NCI-H2029 treated with DMSO at 0.1 percent for 48 hours (cell line): ENCODE data around the gene DYNLT2.
"Not testable (repeated sequence)": the region's sequence is repeated elsewhere in the genome, so short reads cannot be mapped to it uniquely, and the experiment has no call there.

Experiments
- DNase-seq: peaks from one replicate; lab custom pipeline; 2025; lab: John Stamatoyannopoulos, UW

The DYNLT2 gene

DNA sequence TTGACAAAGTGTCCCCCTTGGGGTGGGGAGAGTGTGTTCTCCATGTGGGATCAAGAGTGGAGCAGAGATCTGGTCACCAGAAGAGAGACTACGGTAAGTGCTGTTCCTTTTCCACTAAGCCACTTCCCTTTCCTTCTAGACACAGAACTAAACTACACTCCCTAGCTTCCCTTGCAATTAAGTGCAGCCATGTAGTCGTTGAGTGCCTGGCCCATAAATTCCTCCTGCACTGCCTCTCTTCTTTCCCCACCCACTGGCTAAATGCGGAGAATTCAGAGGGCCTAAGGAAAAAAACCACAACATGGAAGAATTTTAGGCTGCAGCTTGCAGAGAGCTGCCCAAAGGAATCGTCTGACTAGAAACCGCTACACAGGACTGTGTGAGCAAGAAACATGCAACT, 51.1 kb downstream of the DYNLT2 start:
- no peak for DNase-seq

DNA sequence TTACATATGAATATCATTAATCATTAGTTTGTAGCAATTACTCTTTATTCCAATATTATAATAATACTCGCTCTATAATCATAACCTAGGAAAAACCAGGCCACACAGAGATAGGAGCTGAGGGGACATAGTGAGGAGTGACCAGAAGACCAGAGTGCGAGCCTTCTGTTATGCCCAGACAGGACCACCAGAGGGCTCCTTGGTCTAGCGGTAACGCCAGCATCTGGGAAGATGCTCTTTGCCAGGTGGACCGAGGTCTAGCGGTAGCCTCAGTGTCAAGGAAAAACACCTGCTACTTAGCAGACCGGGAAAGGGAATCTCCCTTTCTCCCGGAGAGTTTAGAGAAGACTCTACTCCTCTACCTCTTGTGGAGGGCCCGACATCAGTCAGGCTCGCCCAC, 54.3 kb downstream of the DYNLT2 start:
- DNase-seq: not testable (repeated sequence)

DNA sequence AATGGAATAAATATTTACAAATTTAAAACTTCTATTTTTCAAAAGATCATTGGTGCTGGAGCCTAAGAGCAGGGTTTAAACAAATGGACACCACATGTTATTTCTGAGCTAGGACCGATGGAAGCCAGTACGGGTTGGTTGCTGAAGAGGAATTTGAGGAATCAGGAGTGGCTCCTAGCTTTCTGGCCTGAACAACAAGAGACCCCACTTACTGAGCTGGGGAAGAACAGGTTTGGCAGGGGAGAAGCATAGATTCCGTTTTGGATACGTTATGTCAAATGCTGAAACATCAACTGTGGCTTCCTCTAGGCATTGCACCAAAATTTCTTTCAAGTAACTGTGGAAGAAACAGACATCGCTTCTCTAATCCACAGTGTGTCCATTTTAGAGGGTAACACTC, 56.2 kb downstream of the DYNLT2 start:
- no peak for DNase-seq

DNA sequence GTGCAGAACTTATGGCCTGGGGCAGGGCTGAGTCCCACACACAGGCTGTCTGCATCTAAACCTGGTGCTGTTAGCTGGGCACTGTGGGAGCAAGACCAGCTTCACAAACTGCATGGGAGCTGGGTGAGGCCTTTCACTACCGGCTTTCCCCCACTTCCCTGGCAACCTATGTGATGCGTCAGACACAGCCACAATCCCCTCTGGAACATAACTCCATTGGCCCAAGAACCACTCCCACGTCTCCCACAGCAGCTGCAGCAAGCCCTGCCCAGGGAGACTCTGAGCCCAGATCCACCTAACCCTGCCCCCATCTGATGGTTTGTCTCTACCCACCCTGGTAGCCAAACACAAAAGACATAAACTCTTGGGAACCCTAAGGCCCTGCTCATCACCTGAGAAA, 58.9 kb downstream of the DYNLT2 start:
- no peak for DNase-seq

DNA sequence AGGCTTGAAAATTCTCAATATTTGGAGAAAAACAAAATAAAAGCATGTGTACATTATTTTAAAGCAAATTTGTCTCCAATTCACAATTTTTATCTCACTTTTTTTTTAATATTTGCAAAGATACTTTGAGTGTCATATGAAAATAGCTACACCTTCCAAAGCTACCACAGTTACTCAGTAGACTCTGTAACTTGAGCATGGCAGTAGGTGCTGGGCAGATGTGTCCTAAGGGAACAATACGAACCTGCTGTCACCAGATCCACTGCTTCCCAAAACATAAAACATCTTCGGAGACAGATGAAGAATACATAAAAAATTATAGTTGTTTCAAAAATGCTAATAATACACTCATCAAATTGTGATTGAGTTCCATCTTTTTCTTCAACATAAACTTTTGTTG, 60.1 kb downstream of the DYNLT2 start:
- no peak for DNase-seq
